ENCODE measurements around the gene NABP1.
"Not testable (repeated sequence)": the region's sequence is repeated elsewhere in the genome, so short reads cannot be mapped to it uniquely, and the experiment has no call there.

The NABP1 gene, protein sequence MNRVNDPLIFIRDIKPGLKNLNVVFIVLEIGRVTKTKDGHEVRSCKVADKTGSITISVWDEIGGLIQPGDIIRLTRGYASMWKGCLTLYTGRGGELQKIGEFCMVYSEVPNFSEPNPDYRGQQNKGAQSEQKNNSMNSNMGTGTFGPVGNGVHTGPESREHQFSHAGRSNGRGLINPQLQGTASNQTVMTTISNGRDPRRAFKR

DNA sequence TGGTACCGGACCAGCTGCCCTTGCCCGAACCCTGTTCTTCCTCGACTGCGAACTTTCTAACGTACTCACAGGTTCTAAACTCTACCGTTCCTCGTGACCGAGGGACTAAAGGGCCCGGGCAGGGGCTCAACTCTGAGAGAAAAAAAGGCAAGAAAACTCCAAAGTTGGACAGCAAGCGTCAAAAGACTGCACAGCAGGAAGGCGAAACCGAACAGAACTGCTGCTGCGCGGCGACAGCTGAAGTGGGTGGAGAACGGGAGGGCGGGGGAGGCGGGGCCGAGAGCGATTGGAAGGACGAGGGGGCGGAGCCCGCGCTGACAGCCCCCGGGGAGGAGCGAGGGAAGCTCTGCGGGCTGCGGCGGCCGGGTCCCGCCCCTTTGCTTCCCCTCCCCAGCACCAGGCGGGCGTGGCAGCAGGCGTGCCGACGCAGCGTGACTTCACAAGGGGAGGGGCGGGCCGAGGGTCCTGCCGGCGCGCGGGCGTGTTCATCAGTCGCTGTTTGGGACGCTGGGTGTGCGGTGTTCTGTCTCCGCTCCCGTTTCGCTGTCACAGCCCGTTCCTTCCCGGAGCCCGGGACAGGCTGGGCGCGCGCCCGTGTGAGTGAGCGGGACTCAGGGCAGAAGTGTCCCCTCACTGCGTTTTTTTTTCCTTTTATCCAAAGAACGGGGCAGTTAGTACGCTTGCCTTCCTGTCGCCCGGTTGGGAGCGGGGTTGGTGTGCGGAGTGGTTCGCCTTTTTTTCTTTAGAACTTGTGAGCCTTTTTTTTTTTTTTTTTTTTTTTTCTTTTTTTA is at the start of gene NABP1:
NABP1 (plus strand) TSS at position 491 of the 791 bp plus-strand sequence. CDS start 479 bp downstream, outside the sequence.
- DNase-seq, result peak; percentile 100

DNA sequence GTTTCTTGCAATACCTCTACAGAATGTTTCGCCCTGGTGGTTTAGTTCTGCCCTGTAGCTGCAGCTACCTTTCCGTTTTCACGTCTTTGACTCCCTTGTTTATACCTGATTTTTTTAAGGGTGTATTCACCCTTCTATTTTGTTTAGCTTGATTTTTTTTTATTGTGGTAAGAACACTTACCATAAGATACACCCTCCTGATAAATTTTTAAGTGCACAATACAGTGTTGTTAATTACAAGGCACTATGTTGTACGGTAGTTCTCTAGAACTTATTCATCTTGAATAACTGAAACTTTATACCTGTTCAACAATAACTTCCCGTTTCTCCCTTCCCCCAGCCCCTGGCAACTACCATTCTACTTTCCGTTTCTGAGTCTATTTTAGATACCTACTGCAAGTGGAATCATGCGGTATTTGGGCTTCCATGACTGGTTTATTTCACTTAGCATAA is 48.9 kb upstream of the NABP1 start:
- DNase-seq, result peak; percentile 38

DNA sequence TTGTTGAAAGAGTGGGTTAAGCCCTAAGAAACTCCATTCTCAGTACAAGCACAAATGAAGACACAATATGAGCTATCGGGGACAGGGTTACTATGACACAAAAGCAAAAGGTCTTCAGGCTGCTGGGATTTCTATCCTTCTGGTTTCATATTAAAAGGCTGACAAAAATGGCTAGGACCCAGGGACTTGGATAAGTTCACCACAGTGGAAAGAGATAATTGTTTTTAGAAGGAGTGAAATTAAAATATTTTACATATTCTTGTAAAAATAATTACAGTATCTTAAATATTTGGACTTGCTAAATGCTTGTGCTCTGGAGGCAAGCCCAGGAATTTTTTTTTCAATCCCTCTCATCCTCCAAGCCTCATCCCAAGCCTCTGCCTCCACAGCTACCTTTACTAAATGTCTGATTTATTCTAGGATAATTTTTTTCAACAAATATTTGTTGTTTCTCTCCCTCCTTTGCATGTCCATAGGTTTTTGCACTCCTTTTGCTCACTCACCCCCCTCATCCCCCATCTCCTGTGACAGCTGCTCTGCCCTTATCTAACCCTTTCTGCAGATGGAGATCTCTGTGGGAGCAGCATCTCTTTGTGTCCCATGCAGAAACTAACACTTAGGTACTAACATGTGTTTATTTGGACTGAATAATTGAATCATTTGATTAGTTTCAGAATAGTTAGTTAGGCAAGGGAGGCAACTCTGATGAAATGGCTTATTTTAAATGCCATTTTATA is 47.8 kb upstream of the NABP1 start:
- no peak for DNase-seq

DNA sequence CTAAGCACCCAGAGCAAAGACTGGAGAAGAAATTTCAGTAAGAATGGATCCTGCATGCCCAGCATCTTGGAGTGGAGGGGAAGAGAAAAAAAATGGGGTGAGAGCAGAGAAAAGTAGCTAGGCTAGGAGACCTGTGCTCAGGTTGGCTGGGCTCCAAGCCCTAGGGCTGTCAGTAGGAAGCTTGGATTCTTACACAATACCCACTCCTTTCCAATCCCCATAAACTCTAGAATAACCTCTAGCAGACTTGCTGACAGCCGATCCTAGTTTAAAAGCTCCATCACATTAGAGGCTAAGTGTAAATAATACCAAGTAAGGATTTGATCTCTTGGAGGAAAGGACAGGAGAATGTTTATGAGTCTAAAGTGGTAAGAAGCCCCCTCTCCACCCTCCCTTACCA is 46.2 kb upstream of the NABP1 start:
- DNase-seq, result no peak

DNA sequence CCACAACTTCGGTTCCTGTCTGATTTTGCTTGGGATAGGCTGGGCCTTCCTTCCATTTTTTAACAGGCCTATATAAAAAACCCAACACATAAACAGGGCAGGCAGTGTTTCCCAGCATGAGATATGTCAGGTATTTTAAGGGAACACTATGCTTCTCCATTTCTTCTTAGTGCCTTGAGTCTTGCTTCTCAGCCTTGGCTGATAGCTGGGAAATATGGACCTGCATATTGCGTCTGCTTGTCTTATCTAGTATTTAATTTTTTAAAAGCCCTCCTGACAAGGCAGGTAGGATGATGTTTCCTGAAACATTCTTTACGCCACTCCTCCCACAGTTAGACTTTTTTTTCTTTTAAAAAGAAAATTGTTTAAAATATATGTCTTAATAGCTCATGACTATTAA is 45.5 kb upstream of the NABP1 start:
- no peak for DNase-seq

DNA sequence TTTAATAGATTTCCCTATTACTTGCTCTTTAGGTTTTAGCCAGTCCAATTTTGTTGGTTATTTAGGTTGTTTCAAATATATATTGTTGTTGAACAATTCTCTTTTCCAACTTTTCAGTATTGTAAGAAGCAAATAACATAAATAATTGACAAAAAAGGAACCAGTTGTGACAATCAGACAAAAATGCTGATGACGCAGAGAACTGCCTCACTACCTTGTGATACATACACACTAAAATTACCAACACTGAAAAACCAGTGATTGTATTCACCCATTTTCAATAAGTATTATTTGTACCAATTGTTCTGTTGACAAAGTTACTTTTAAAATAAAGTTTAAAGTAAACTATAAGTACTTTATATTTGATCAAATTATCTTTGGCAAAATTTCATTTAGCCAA is 43.1 kb upstream of the NABP1 start:
- no peak for DNase-seq

DNA sequence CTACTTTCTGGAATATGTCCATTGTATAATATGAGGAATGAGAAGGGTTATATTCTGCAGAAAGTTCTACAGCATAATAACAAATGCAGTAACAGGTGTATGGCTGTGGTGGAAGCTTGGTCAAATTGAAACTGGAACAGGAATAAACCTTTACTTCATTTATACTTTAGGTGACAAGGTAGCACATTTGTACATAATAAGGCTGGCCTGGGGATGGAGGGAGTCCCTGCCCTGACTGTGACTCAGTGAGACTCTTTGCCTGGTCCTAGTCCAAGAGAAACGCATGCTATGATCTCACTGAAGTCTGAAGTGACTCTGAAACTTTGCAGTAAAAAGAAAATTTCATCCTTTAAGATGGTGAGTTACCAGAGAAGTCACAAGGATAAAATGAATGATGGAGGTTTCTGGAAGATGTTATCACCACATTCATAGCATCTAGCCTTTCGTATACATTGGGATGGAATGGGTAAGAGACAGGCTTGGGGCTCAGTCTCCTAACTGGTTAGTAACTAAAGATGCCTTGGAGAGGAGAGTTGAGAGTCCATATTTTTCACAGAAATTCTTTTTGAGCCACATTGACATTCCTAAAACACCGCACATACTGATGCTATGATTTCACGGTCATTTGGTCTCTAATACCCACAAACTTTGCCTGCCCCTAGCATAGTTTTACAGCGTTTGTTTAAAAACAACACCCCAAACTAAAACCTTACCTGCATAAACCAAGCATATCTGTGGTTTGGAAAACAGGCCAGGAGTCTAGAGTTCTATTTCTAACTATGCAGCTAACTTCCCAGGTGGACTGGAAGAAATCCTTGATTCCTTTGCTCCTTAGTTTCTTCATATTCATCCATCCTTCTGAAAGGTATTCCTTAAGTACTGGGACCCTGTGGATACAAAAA is 42.4 kb upstream of the NABP1 start:
- DNase-seq, result no peak

DNA sequence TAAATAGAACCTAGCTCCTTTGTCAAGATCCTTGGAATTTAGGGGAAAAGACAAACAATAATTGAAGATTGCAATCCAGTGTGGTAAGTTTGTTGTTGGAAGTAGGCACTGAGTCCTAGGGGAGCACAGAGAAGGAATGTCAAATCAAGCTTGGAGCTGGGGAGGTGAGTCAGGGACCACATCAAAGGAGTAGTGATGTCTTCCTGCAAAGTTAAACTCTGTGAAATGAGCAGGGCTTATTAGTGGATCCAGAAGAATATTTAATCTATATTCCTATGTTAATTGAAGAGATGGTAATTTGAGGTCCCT is 41.7 kb upstream of the NABP1 start:
- DNase-seq, result peak; percentile 21

DNA sequence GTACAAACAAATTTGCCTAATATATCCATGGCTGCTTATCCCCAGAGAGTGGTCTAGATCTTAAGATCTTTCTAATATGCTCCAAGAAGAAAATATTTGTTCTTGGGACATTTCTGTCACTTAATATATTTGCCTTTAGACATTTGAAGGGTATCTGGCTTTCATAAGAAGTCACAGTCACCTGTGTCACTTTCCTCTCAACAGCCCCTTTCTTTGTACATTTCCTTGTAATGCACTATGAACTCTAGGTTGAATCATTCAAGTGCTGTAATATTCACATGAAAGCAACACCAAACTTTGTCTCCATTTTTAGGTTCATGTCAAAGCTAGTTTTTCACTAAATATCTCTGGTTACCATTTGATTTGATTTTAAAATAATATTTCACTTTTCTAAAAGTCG is 41.4 kb upstream of the NABP1 start:
- no peak for DNase-seq

DNA sequence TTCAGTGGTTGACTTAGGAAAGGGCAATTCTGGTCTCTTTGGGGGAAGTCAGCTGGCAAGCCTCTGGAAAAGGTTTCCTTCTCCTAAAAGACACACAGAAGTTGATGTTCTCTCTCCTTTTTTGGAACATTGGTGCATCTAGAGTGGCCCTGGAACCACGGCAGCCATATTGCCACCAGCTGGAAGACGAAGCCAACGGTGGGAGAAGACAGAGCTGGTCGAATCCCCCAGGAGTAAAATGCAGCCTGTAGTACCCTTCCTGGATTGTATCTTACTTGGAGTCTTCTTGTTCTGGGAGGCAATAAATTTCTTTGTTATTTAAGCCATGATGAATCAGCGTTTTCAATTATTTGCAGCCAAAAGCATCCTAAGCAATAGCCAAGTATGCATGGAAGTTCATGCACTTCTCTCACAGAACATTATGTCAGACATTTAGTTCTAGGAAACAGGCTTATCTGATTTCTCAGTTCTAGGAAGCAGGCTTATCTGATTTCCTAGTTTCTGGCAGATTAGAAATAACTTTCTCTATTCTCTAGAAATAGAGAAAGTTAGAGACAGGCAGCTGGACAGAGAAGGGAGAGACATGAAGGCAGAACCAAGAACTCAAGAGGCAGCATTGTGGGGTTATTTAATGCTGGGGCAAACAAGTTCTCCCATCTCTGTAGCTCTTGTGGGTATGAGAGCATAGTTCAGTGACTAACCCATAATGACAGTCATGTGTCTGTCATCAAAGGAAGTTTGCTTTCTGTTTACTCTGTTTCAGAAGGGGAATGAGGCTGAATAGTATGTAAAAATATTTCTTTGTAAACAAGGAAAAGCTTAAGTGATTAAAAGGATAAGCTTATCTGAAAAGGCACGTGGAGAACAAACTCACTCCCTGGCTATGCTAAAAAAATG is 40.5 kb upstream of the NABP1 start:
- DNase-seq, result peak; percentile 29

DNA sequence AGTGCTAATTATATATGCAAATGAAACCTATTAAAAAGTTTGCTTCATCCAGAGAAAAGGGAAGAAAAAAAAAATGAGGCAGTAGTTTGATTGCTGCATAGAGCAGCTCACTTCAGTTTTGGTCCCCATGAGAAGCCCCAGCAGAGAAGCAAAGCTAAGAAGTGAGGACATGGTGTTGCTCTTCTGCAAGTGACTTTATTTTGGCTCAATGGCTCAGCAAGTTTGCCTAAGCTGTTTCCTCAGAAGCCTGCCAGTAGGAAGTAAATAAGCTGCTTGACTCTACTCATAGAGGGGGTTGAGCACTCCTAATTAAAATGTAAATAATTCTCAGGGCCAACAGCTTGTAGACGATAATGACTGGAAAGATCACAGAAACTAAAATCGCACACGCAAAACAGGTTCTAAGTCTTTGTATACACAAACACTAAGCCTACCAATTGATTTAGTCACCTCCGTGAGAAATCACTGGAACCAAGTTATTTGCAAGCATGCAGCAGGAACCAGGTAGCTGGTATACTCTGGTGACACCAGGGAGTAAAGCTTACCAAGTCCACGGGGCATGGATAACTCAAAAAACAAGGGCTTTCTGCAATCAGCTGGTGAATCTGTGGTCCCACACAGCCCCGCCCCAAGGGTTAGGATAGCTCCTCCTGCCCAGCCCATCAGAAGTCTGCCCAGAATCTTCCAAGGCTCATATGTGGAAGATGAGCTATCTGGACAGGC is 39.7 kb upstream of the NABP1 start:
- DNase-seq, result peak; percentile 13

DNA sequence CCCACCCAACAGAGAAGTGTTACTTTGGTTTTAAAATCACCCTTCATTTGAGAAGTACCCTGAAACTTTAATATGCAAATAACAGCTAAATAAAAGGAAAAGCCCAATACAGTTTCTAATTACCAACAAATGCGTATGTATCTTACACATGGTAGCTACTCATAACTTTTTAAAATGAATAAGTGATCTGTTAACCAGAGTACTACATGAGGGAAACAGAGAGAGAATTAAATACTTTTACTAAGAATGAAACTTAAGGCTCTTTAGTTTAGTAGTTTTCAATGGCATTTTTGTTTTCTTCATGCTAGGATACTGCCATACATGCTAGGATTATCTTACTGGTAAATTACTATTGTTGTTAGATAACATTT is 39.1 kb upstream of the NABP1 start:
- DNase-seq, result no peak

DNA sequence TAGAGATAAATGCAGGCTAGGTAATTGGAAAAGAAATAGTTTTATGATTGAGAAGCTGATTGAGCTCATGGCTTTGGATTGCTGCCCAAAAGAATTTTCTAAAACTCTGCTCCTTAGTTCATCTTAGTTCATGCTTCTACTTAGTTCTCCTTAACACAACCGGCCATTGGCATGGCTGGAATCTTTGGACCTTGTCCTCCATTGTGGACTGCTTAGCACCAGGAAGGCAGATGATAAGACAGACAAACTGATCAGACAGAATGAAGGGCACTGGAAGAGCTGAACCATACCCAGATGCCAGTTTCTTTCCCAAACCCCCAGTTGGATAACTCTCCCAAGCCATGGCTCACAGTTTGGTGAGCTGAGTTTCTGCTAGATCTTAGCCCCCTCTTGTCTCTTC is 36.3 kb upstream of the NABP1 start:
- no peak for DNase-seq

DNA sequence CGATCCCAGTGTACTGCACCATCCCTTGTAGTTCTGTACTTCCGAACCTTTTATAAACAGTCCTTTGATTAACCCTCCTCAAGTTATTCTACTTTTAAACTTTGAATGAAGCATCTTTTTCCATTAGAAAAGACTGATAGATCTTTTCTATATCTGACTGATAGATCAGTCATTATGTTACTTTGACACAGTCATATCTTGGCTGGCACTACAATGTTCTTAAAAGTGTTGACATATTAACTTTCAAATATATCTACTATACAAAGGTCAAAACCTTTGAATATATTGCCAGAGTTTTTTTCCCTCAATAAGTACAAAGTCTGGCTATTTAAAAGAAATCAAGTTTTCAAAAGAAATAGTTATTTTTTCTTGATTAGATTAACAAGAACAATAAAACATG is 35.4 kb upstream of the NABP1 start:
- DNase-seq, result no peak

DNA sequence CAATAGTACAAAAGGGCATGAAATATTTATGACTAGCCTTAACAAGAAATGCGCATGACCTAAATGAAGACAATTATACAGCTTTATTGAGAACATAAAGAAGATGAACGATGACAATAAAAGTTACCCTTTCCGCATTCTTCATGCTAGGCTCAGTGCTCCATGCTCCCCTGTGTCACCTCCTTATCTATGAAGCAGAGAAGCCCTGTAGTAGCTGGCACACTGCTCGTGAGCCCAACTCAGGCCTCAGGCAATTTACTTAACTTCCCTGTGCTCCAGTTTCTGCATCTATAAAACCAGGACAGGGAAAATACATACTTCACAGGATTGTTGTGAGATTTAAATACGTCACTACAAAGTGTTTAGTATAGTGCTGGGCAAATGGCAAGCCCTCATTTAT is 34.5 kb upstream of the NABP1 start:
- DNase-seq, result no peak

DNA sequence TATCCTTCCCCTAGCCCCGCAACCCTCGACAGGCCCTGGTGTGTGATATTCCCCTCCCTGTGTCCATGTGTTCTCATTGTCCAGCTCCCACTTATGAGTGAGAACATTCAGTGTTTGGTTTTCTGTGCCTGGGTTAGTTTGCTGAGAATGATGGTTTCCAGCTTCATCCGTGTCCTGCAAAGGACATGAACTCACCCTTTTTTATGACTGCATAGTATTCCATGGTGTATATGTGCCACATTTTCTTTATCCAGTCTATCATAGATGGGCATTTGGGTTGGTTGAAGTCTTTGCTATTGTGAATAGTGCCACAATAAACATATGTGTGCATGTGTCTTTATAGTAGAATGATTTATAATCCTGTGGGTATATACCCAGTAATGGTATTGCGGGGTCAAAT is 33.3 kb upstream of the NABP1 start:
- not testable (repeated sequence) for DNase-seq

DNA sequence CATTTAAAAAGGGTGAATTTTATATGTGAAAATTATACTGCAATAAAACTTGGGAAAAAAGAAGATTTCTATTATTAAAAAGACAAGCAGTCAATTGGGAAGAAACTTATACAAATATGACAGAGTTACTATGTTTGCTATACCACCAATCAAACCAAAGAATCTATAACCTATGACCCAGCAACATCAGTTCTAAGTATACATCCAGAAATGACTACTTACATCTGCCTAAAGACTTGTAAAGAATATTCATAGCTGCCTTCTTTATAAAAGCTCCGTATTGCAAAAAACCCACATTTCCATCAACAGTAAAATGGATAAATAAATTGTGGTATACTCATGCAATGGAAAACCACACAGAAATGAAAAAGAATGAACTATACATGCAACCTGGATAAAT is 32.9 kb upstream of the NABP1 start:
- no peak for DNase-seq

DNA sequence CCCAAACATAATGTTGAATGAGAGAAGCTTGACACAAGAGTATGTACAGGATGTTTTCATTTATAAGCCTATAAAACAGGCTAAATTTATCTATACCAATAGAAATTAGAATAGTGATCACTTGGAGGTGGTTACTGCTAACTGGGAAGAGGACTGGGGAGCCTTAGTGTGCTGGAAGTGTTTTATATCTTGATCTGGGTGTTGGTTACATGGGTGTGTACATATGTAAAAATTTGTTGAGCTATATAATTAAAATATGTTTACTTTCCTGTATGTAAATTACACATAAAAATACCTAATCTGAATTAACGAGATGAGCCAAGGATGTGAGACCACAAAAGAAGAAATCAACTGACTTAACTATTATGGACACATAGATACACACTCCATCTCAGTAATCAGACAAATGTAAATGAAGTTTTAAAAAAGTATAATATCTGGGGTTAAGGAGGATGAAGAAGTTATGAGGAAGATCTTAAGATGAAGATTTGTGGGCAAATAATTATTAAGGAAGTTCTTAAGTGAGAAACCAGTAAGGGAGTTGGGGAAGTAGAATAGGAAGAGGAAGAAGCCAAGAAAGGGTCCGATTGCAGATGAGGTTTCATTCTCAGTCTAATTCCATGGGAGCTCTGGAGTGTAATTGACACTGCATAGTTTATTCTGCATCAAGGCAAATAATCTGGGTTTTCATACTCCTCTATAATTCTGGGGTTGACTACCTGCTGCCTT is 32.3 kb upstream of the NABP1 start:
- DNase-seq, result no peak

DNA sequence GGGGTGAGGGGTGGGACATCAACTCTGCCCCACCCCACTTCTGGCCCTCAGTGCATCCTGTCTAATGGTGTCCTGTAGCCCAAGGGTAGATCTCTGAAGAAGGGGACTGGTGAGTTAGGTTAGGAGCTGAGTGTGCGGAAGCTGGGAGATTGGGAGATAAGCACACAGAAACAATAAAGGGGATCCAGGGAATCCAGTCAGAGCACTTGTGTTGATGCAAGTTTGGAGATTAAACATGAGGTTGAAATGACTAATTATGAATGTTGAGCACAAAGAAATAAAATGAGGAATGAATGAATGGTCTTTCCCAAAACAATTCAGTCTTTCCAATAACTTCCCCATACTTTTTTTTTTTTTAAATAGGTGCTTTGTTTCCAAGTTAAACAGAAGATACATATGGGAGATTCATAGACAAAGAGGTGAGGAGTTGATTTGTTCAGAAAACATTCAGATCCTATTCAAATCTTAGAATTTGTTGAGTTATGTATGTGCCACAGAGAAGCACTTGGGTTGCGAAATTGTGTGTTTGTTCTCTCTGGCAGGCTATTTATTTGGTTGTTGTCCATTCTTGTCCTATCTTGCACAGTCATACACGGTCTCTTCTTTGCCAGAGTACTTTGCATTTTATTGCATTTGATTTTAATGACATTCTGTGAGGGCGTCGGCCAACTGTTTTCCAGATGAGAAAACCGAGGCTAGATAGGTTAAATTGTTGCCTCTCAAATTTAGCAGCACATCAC is 31.6 kb upstream of the NABP1 start:
- no peak for DNase-seq

DNA sequence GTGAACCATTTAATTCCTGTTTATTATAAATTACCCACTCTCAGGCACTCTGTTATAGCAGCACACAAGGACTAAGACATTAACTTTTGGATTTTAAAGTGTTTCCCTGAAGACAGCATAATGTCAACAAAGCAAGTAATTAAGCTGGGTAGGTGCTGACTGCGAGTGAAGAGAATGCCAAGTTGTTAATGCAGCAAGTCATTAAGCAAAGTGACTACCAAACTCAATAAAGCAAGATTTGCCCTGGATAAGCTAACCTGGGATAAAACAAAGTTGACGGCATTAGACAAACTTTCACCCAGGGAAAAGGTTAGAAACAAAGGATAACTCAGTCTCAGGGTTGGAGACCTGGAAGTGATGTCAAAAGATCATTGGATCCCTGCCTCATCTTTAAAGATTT is 28.4 kb upstream of the NABP1 start:
- no peak for DNase-seq
